HG03439 (cell line): Measurements from ENCODE around the gene RTP4.
A peak's percentile ranks its signal among the peaks of the same experiment; 100 is the strongest.

Experiments used
- ATAC-seq: cut with Tn5 transposase; IDR thresholded peaks from one replicate; pipeline ENCODE4 v1.9.1; 2021; ENCODE audit warnings: mild to moderate bottlenecking, moderate library complexity; ENCODE audit not compliant: unreplicated experiment

RTP4 gene

GRCh38 chr3:187368251-187369088 is at the start of gene RTP4:
Gene RTP4 (plus strand): TSS chr3:187368385. CDS start chr3:187368442, 57 bp downstream.
- ATAC-seq: peak; percentile 97

- no peak for ATAC-seq
Measured at GRCh38 chr3:187318819-187319616, 49.2 kb upstream of the RTP4 start.

DNA sequence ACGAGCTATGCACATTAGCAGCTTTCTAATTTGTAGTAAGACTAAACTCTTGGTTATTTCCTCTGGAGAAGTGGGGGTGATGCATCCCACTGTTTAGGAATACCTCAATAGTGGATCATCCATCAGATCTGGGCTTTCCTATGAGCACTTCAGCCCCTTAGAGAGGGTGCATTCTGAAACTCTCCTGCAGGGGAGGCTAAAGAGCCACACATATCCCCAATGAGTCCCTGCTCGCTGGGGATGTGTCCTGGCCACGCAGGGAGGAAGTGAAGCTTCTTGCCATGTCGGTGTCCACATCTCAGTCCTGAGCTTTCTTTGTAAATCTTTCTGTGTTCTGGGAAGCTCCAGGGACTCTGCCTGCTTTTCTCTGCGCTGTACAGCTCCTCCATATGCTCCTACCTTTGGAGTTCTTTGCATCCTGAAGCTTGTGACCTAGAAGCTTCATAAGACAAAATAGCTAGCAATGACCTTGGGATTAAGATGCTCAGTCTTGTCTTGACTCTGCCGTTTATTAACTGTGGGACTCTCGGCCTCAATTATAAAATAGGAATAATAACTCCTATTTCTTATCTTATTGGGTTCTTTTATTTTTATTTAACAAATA is 48.4 kb upstream of the RTP4 start:
- ATAC-seq: peak; percentile 67

GRCh38 chr3:187321766-187322165 is 46.4 kb upstream of the RTP4 start:
- ATAC-seq: no peak

GRCh38 chr3:187322291-187322690 is 45.9 kb upstream of the RTP4 start:
- no peak for ATAC-seq

- no peak for ATAC-seq
Measured at GRCh38 chr3:187323091-187323490, 45.1 kb upstream of the RTP4 start.

DNA sequence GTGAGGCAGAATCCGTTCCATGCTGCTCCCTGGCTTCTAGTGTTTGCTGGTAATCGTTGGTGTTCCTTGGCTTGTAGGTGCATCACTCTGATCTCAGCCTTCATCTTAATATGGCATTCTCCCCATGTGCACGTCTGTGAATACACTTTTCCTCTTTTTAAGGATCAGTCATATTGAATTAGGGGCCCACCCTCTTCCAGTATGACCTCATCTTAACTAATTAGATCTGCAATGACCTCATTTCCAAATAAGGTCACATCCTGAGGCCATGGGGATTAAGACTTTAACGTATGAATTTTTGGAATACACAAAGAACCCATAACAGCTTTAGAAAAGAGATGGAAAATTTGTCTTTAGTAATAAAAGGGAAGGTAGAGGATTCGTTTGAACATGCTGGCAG is 42.6 kb upstream of the RTP4 start:
- no peak for ATAC-seq

DNA sequence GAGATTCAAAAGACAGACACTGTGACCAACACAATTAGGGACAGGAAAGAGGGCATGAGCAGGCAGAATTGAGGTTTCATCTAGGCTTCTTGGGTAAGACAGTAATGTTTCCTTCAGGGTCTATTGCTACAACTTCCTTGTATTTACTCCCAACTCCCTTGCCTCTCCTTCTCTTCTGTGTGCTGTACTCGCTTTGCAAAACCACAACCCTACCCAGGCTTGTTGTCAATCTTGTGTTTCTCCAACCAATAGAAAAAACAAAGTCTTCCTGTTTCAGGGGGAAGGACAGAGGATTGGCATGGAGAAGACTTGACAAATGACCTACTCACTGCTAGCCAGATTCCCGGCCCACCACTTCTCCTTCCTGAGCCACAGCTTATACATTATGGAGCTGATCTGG is 40.3 kb upstream of the RTP4 start:
- ATAC-seq: no peak

GRCh38 chr3:187328691-187329090 is 39.5 kb upstream of the RTP4 start:
- no peak for ATAC-seq

DNA sequence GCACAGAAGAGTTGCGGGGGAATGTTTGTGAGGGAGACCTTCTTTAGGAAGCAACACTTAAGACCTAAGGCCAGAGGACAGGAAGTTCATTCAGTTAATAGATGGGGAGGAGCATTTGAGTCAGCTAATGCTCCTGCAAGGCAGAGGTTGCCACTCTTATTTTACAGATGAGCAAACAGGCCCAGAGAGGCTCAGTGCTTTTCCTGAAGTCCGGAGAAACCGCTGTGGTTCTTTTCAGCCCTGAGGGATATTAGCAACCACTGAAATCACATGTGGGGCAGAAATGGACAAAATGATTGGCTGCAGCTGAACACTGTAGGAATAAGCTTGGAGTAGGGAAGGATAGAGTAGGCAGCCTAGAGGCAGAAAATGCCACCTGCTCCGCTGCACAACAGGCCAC is 33.3 kb upstream of the RTP4 start:
- no peak for ATAC-seq

DNA sequence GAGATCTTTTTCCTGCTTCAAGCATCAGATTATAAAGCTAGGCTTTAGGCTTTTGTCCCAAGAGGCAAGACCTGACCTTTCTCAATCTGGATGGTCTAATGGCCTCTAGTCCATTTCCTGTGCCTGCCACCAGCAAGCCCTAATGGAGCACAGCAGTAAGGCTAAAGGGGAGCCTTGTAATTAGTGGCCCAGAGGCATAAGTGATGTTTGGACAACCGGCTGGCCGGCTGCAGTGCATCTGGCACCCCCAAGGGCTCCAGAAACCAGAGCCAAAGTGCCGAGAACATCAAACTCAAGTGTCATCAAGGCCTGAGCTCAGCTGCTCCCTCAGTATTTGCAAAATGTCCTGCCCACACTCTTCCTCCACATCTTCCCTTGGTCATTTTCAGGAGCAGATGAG is 31.9 kb upstream of the RTP4 start:
- ATAC-seq: no peak

DNA sequence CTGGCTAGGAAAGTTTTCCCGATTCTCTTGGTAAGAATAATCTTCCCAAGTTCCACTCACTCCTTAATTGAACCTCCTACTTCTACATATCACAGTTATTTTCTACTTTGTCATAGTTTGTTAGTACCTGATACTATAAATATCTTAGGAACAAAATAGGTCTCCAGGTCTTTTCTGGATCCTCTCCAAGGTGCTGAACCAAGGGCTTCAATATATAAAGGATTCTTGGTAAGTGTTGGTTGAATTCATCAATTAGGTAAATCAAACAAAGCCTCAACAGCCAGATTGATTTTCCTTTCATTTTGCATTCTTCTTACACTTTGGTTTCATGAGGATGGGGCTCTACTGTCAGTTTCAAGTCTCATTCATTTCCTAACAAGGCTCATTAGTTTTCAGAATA is 27.6 kb upstream of the RTP4 start:
- ATAC-seq: no peak

DNA sequence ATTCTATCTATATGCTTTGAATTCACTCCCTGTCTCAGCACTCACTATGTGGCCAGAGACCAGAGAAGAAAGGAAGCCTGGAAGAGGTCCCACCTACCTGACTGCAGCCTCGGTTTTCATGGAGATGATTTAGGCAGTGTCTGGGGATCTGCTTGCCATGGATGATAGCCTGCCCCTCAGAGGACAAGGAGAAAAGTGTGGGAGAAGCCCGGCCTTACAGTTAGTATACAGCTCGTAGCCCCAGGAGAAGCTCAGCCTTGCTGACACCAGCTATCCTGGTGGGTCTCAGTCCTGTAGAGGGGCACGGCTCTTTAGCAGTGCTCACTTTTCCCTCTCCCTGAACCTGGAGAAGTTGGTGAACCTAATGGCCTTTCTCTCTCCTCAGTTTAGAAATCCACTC is 25.9 kb upstream of the RTP4 start:
- ATAC-seq: no peak

GRCh38 chr3:187343670-187344069 is 24.5 kb upstream of the RTP4 start:
- no peak for ATAC-seq

- ATAC-seq: no peak
Measured at GRCh38 chr3:187352581-187353575, 15.3 kb upstream of the RTP4 start.

DNA sequence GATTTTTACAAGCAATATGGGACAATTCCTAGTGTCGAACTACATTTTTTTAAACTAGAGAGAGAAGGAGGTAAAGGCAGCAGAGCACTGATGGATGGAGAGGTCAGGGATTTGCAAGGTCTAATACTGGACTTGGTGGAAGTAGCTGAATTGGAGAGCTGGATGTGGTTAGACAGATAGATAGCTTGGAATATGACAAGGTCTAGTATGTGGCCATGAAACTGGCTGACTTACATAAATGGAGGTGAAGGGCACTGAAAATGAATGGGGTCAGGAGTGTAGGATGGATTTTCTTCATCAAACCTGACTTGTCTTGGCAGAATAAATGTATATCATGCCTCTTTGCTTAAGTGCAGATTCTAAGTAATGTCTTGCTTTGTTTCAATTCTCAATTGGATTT is 10.1 kb upstream of the RTP4 start:
- ATAC-seq: no peak

- no peak for ATAC-seq
Measured at GRCh38 chr3:187359798-187360486, 8.2 kb upstream of the RTP4 start.

- ATAC-seq: no peak
Measured at GRCh38 chr3:187360596-187360995, 7.6 kb upstream of the RTP4 start.

GRCh38 chr3:187361835-187362234 is 6.3 kb upstream of the RTP4 start:
- no peak for ATAC-seq

DNA sequence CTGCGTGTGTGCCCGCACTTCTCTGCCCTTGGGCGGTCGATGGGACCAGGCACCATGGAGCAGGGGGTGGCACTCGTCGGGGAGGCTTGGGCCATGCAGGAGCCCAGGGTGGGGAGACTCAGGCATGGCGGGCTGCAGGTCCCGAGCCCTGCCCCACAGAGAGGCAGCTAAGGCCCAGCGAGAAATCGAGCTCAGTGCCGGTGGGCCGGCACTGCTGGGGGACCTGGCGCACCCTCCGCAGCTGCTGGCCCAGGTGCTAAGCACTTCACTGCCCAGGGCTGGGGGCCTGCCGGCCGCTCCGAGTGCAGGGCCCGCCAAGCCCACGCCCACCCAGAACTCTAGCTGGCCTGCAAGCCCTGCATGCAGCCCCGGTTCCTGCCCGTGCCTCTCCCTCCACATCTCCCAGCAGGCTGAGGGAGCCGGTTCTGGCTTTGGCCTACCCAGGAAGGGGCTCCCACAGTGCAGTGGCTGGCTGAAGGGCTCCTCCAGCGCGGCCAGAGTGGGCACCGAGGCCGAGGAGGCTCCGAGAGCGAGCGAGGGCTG is 553 bp upstream of the RTP4 start:
- no peak for ATAC-seq
